ENCODE measurements around the gene GALNTL6. TPM values are rescaled to one million over a fixed set of nuclear protein-coding genes. Genes with fewer than 3 reads are reported as not detected.

Gene GALNTL6
- total and polyA plus RNA-seq, 9 of the 15 experiments (the other 6 are each of a cell fraction or from before 2014, with no cell fraction given): 0.18 to 0.50 (median 0.29) TPM

DNA sequence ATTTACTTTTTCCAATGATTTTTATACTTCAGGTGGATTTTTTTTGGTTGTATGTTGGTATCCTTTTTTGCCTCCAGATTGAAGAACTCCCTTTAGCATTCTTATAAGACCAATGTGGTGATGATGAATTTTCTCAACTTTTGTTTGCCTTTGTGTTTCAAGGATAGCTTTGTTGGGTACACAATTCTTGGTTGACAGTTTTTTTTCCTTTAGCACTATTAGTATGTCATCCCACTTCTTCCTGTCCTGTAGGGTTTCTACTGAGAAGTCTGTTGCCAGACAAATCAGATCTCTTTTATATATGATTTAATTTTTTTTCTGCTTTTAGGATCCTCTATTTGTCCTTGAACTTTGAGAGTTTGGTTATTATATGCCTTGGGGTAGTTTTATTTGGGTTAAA is 892.4 kb downstream of the GALNTL6 start:
- no peak for TF ChIP-seq TEAD1 (CRISPR knock-in tag; IDR thresholded peaks at IDR 0.05)
- TF ChIP-seq RBM15 (IDR thresholded peaks at IDR 0.05; ENCODE audit: insufficient read depth, low read length): no peak
- no peak for TF ChIP-seq MCM3 (IDR thresholded peaks at IDR 0.05)
- TF ChIP-seq ZNF384 (IDR thresholded peaks at IDR 0.05; ENCODE audit: low read depth, low read length): no peak
- TF ChIP-seq OTX1 (CRISPR knock-in tag; IDR thresholded peaks at IDR 0.05): no peak
- TF ChIP-seq, protein P1, sequence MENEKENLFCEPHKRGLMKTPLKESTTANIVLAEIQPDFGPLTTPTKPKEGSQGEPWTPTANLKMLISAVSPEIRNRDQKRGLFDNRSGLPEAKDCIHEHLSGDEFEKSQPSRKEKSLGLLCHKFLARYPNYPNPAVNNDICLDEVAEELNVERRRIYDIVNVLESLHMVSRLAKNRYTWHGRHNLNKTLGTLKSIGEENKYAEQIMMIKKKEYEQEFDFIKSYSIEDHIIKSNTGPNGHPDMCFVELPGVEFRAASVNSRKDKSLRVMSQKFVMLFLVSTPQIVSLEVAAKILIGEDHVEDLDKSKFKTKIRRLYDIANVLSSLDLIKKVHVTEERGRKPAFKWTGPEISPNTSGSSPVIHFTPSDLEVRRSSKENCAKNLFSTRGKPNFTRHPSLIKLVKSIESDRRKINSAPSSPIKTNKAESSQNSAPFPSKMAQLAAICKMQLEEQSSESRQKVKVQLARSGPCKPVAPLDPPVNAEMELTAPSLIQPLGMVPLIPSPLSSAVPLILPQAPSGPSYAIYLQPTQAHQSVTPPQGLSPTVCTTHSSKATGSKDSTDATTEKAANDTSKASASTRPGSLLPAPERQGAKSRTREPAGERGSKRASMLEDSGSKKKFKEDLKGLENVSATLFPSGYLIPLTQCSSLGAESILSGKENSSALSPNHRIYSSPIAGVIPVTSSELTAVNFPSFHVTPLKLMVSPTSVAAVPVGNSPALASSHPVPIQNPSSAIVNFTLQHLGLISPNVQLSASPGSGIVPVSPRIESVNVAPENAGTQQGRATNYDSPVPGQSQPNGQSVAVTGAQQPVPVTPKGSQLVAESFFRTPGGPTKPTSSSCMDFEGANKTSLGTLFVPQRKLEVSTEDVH (IDR thresholded peaks at IDR 0.05; ENCODE audit: low read depth, partially characterized antibody): no peak
- Histone ChIP-seq H3K79me2 (ENCODE audit: control insufficient read depth, insufficient read depth, low read length) (no peaks in the 10 kb centered on the region), H3K4me3 (no peak overlapping the region), H4K20me1 (replicated peaks; ENCODE audit: control insufficient read depth, insufficient read depth, low read length) (no peaks in the 10 kb centered on the region), H3K27ac (ENCODE audit: extremely low read depth, low read depth, low read length) (no peak overlapping the region), H3K4me2 (ENCODE audit: insufficient read depth, low read length) (no peak overlapping the region), H3K9ac (ENCODE audit: insufficient read depth in 1 of 2, low read depth in 2 of 2, low read length in 2 of 2) (no peak overlapping the region), H3K9me3 (replicated peaks; ENCODE audit: control insufficient read depth, insufficient read depth, low read depth, low read length) (peaks cover 2% of the 10 kb centered on the region; the same call in 1 of the 2 replicates), H3K27me3 (ENCODE audit: control insufficient read depth in 2 of 2, insufficient read depth in 2 of 2, low read length in 2 of 2) (no peaks in the 10 kb centered on the region), H3K9me1 (ENCODE audit: control insufficient read depth, insufficient read depth, low read length) (no peaks in the 10 kb centered on the region), H3K36me3 (ENCODE audit: control insufficient read depth, insufficient read depth, low read length) (no peaks in the 10 kb centered on the region), H3K4me1 (replicated peaks in 1 of 2; ENCODE audit: control insufficient read depth in 2 of 2, insufficient read depth in 2 of 2, low read length in 2 of 2) (no peaks in the 10 kb centered on the region), H2AFZ (ENCODE audit: low read depth, low read length) (no peak overlapping the region)
- ChIA-PET CTCF (ENCODE audit: low intra/inter-chr PET ratio) (no interaction called here), POLR2A (interaction anchor here (0.7 kb wide), 1 partner anchor 85 kb away, joined by 3 read pairs; no protein-coding TSS in a partner anchor)
- FAIRE-seq: no peak
- in situ Hi-C loops (cut with MboI) (no loop called here), intact Hi-C loops (cut with micrococcal nuclease) (no loop called here)
- no peak for DNase-seq (ENCODE audit: extremely low read depth in 1 of 4, low spot score in 3 of 4)
- no TSS peak for BruUV-seq (replicated peaks)
- no peak for ATAC-seq

Measured in K562 (cell line).